ENCODE results near the gene COX7B2. TPM values are rescaled to one million over a fixed set of nuclear protein-coding genes. Genes with fewer than 3 reads are reported as not detected.
A peak's percentile ranks its signal among the peaks of the same experiment; 100 is the strongest.

The COX7B2 gene
- total and polyA plus RNA-seq, 2 of the 4 experiments (the other 2 are of a cell fraction) = not detected

DNA sequence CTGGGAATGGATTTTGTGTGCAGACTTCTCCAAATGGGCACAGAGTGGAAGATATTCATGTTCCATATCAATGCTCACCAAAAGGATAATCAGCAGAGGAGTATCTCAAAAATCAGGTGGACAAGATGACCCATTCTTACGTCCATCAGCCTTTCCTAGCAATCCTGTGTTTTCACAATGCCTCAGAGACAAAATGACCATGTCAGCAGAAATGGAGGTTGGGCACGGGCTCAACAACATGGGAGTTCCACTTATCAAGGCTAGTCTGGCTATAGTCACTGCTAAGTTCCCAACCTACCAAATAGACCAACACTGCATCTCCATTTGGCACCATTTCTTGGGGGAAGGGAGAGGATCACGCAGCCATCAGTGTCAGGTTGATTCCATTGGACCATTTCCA is 179.0 kb downstream of the COX7B2 start:
- H3K9me1 ChIP-seq (ENCODE audit: insufficient read depth, low read length) = no peaks in the 10 kb centered on the region
- H3K27ac ChIP-seq (ENCODE audit: insufficient read depth, low read length) = no peak overlapping the region
- no peaks in the 10 kb centered on the region for H3K79me1 ChIP-seq (ENCODE audit: low read depth in 1 of 2, low read length in 2 of 2)
- dilution Hi-C loops (cut with HindIII; ENCODE audit: low sequenced_read_pairs, unreplicated experiment) (no loop called here), in situ Hi-C loops (cut with MboI; ENCODE audit: low sequenced_read_pairs) (no loop called here), intact Hi-C loops (cut with micrococcal nuclease) (no loop called here)
- no peak overlapping the region for H2BK15ac ChIP-seq (ENCODE audit: low read depth, low read length)
- H2AFZ ChIP-seq (replicated peaks; ENCODE audit: low read length, poor library complexity) = no peak overlapping the region
- no CpG with 5 or more reads among the region's 3 CpGs for WGBS, 2 experiments (ENCODE audit: extremely low coverage in 2 of 2, insufficient read length in 1 of 2)
- ChIA-PET CTCF (no interaction called here), POLR2A (ENCODE audit: unreplicated experiment) (no interaction called here)
- TF ChIP-seq NFE2L2 (IDR thresholded peaks at IDR 0.05; ENCODE audit: low read depth, low read length) = no peak
- TF ChIP-seq MAFK (IDR thresholded peaks at IDR 0.05; ENCODE audit: low read depth, low read length) = peak; percentile 81
- H2AK9ac ChIP-seq (replicated peaks; ENCODE audit: low read depth, low read length, poor library complexity) = no peak overlapping the region
- H3K23ac ChIP-seq (ENCODE audit: low read depth, low read length) = no peak overlapping the region
- no peaks in the 10 kb centered on the region for H3K27me3 ChIP-seq (ENCODE audit: control insufficient read depth, insufficient read depth, low read length)
- H4K20me1 ChIP-seq (ENCODE audit: insufficient read depth, low read length) = no peaks in the 10 kb centered on the region
- no TSS peak for BruUV-seq (replicated peaks)
- H3K9ac ChIP-seq (ENCODE audit: low read depth, low read length) = no peak overlapping the region
- H3K4me3 ChIP-seq (ENCODE audit: insufficient read depth, low read depth, low read length) = no peak overlapping the region
- no peaks in the 10 kb centered on the region for H3K4me1 ChIP-seq (ENCODE audit: control insufficient read depth, insufficient read depth, low read length)
- no peak overlapping the region for H4K8ac ChIP-seq (ENCODE audit: low read depth in 2 of 2, low read length in 2 of 2)
- no peak overlapping the region for H4K91ac ChIP-seq (ENCODE audit: insufficient read depth, low read depth, low read length)
- no peak overlapping the region for H3K4ac ChIP-seq (ENCODE audit: low read depth, low read length)
- no peak overlapping the region for H3K18ac ChIP-seq (ENCODE audit: low read depth, low read length)
- H2BK120ac ChIP-seq (ENCODE audit: low read depth, low read length) = no peak overlapping the region
- no peak overlapping the region for H2BK5ac ChIP-seq (ENCODE audit: low read depth, low read length, poor library complexity, severe bottlenecking)
- H3K9me3 ChIP-seq (ENCODE audit: control insufficient read depth, insufficient read depth, low read length) = peaks cover 2% of the 10 kb centered on the region; the same call in 1 of the 2 replicates
- H3K14ac ChIP-seq (replicated peaks; ENCODE audit: low read depth, low read length) = no peak overlapping the region
- ATAC-seq (ENCODE audit: low read depth) (no peak), DNase-seq (no peak)
- H3K4me2 ChIP-seq (ENCODE audit: low read depth, low read length) = no peak overlapping the region
- H4K5ac ChIP-seq (ENCODE audit: low read depth, low read length) = no peak overlapping the region
- H2BK20ac ChIP-seq (ENCODE audit: low read depth, low read length) = no peak overlapping the region
- H2AK5ac ChIP-seq (ENCODE audit: low read depth, low read length) = no peak overlapping the region
- H3K56ac ChIP-seq (ENCODE audit: extremely low read depth, insufficient read depth, low read length) = no peak overlapping the region
- no peaks in the 10 kb centered on the region for H3K36me3 ChIP-seq (ENCODE audit: control insufficient read depth, insufficient read depth, low read length)

Data from IMR-90 (cell line).